Colonic mucosa (tissue), 4 donors: Measurements from ENCODE around the gene HIGD1B. TPM values are rescaled to one million over a fixed set of nuclear protein-coding genes. Genes with fewer than 3 reads are reported as not detected.

Source experiments
- DNase-seq: peaks from one replicate; pipeline ENCODE4 v3.0.0-alpha.2; 2020
- H3K27ac ChIP-seq: fragments of 200-600 bp; one replicate; pipeline ENCODE4 v1.8.0; 2021
- H3K27me3 ChIP-seq: fragments of 200-600 bp; one replicate; pipeline ENCODE4 v1.8.0; 2021
- H3K36me3 ChIP-seq: fragments of 200-600 bp; one replicate; pipeline ENCODE4 v1.8.0; 2021
- H3K4me1 ChIP-seq: fragments of 200-600 bp; one replicate; pipeline ENCODE4 v1.8.0; 2021; ENCODE audit warnings: mild to moderate bottlenecking
- H3K4me3 ChIP-seq: fragments of 200-600 bp; one replicate; pipeline ENCODE4 v1.8.0; 2021
- H3K9ac ChIP-seq, 2 donors: one replicate each; pipeline ENCODE4 v1.7.0; 2013; ENCODE audit warnings: control low read depth in 2 of 2, low read depth in 2 of 2, low read length in 2 of 2
- H3K9me3 ChIP-seq: fragments of 200-600 bp; one replicate; pipeline ENCODE4 v1.8.0; 2021
- CTCF ChIP-seq: fragments of 200-600 bp; IDR thresholded peaks from one replicate; pipeline ENCODE4 v1.8.0; 2022; ENCODE audit warnings: antibody characterized with exemption, mild to moderate bottlenecking
- intact Hi-C: fragments of 100-400 bp; cut with DNase I; formaldehyde crosslinking; loops from one replicate; pipeline ENCODE4 v1.14.1; 2022
- total RNA-seq, 2 donors: library from RNA; stranded (reverse); fragmentation: NEBNext Ultra II Directional in 1 of 2; extraction: Animal tissue kit (Norgen Biotek cat#: 25700) in 1 of 2; gene quantifications; one replicate each; pipeline ENCODE4 v1.2.1, GENCODE V29; 2021
- donor health status: healthy.
- donor health status: DM: no; HTN: no; CAD: no.
- donor health status: DM: no; HTN: no; CAD: no.

HIGD1B gene
- total RNA-seq, 2 donors from 2014 or later: 0.53 TPM; not detected in 1

DNA sequence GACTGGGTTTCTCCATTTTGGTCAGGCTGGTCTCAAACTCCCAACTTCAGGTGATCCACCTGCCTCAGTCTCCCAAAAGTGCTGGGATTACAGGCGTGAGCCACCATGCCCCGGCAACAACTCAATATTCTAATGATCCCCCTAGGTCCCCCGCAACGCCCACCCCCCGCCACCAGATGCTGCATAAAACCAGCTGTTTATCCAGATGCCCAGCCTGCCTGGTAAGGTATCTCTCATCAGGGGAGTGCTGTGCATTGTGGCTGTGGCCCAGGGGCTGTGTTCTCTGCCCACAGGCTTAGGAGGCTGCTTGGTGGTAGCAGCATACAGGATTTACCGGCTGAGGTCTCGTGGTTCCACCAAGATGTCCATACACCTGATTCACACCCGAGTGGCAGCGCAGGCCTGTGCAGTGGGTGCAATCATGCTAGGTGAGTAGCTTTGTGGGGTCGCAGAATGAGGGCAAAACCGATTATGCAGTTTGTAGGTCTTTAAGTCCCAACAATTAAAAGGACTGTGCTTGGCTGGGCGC is 1.3 kb downstream of the HIGD1B start:
- Histone ChIP-seq H3K9me3 (no peaks in the 10 kb centered on the region), H3K9ac (no peak overlapping the region), H3K27ac (no peak overlapping the region), H3K4me3 (no peak overlapping the region), H3K36me3 (no peaks in the 10 kb centered on the region), H3K4me1 (no peaks in the 10 kb centered on the region), H3K27me3 (no peaks in the 10 kb centered on the region)
- no peak for TF ChIP-seq CTCF
- DNase-seq: no peak
- intact Hi-C loops: no loop called here

GRCh38 chr17:44850025-44850424 is 2.3 kb downstream of the HIGD1B start:
- no peak for TF ChIP-seq CTCF
- Histone ChIP-seq H3K4me1 (no peaks in the 10 kb centered on the region), H3K4me3 (no peak overlapping the region), H3K27ac (no peak overlapping the region), H3K36me3 (peaks cover 3% of the 10 kb centered on the region), H3K9ac (no peak overlapping the region), H3K27me3 (no peaks in the 10 kb centered on the region), H3K9me3 (no peaks in the 10 kb centered on the region)
- intact Hi-C loops: no loop called here
- no peak for DNase-seq

- H3K27ac ChIP-seq: no peak overlapping the region
- H3K4me1 ChIP-seq: no peaks in the 10 kb centered on the region
- H3K9me3 ChIP-seq: no peaks in the 10 kb centered on the region
- no peak for TF ChIP-seq CTCF
- H3K36me3 ChIP-seq: peaks cover 3% of the 10 kb centered on the region
- no peak overlapping the region for H3K9ac ChIP-seq
- intact Hi-C loops: no loop called here
- no peak for DNase-seq
- H3K4me3 ChIP-seq: no peak overlapping the region
- no peaks in the 10 kb centered on the region for H3K27me3 ChIP-seq
Measured at GRCh38 chr17:44850612-44851011, 2.9 kb downstream of the HIGD1B start.

DNA sequence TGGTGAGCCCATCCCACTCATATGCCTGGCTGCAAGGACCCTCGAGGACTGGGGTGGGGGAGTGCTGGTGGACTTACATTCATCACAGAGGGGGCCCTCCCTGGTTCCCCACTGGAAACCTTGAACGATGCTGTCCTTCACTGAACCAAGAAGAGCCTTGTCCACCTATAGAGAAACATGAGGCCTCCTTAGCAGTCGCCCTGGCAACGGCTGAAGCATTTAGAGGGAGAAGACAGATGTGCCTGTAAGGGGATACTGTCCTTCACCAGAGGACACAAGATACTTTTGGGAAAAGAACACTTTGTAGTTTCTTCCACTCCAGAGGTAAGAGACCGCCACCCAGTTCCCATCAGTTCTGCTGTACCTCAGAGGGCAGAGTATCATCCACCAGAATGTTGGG is 6.5 kb downstream of the HIGD1B start:
- H3K27me3 ChIP-seq: no peaks in the 10 kb centered on the region
- H3K27ac ChIP-seq: no peak overlapping the region
- no peak overlapping the region for H3K9ac ChIP-seq
- no peaks in the 10 kb centered on the region for H3K4me1 ChIP-seq
- H3K4me3 ChIP-seq: no peak overlapping the region
- no peaks in the 10 kb centered on the region for H3K9me3 ChIP-seq
- intact Hi-C loops: no loop called here
- no peak for DNase-seq
- no peak for TF ChIP-seq CTCF
- H3K36me3 ChIP-seq: peaks cover 8% of the 10 kb centered on the region

GRCh38 chr17:44859701-44860100 is 12.0 kb downstream of the HIGD1B start:
- H3K4me3 ChIP-seq: no peak overlapping the region
- no peaks in the 10 kb centered on the region for H3K9me3 ChIP-seq
- H3K27me3 ChIP-seq: no peaks in the 10 kb centered on the region
- intact Hi-C loops: loop anchor here (10.0 kb wide), 1 partner anchor 325 kb away; no protein-coding TSS in a partner anchor
- peaks cover 26% of the 10 kb centered on the region for H3K36me3 ChIP-seq
- no peak for DNase-seq
- H3K9ac ChIP-seq: no peak overlapping the region
- no peak for TF ChIP-seq CTCF
- no peaks in the 10 kb centered on the region for H3K4me1 ChIP-seq
- no peak overlapping the region for H3K27ac ChIP-seq
